GM18526 (cell line): ENCODE results near the gene C3orf62.

ENCODE experiments used
- POLR2A ChIP-seq: IDR thresholded peaks from 3 replicates; pipeline ENCODE4 v1.6.1; 2011; ENCODE audit not compliant: insufficient read length; ENCODE audit errors: extremely low read depth

Gene C3orf62

GRCh38 chr3:49276475-49277382, at the start of gene C3orf62:
Gene C3orf62, minus strand, starts transcription at chr3:49277232. Its CDS starts 360 bp downstream, at chr3:49276872.
- peak; percentile 21 for TF ChIP-seq POLR2A

- TF ChIP-seq POLR2A, result no peak
These were observed 47.7 kb upstream of the C3orf62 start for GRCh38 chr3:49324768-49325167.

- TF ChIP-seq POLR2A, result no peak
These were observed 39.8 kb upstream of the C3orf62 start for GRCh38 chr3:49316696-49317457.

- no peak for TF ChIP-seq POLR2A
These were observed 37.1 kb upstream of the C3orf62 start for GRCh38 chr3:49313896-49314688.

GRCh38 chr3:49311283-49311682, 34.3 kb upstream of the C3orf62 start:
- TF ChIP-seq POLR2A, result no peak

- TF ChIP-seq POLR2A, result no peak
These were observed 33.6 kb upstream of the C3orf62 start for GRCh38 chr3:49310677-49311076.

GRCh38 chr3:49305608-49306007, 28.6 kb upstream of the C3orf62 start:
- no peak for TF ChIP-seq POLR2A

- no peak for TF ChIP-seq POLR2A
These were observed 25.6 kb upstream of the C3orf62 start for GRCh38 chr3:49302613-49303012.

- TF ChIP-seq POLR2A, result no peak
These were observed 23.6 kb upstream of the C3orf62 start for GRCh38 chr3:49300595-49300994.

GRCh38 chr3:49298511-49298910, 21.5 kb upstream of the C3orf62 start:
- no peak for TF ChIP-seq POLR2A

- TF ChIP-seq POLR2A, result no peak
These were observed 19.9 kb upstream of the C3orf62 start for GRCh38 chr3:49296781-49297411.

GRCh38 chr3:49295489-49296058, 18.5 kb upstream of the C3orf62 start:
- no peak for TF ChIP-seq POLR2A

- TF ChIP-seq POLR2A, result no peak
These were observed 17.3 kb upstream of the C3orf62 start for GRCh38 chr3:49294343-49294742.

- TF ChIP-seq POLR2A, result no peak
These were observed 7.0 kb upstream of the C3orf62 start for GRCh38 chr3:49283997-49284396.
